Esophagus muscularis mucosa (tissue), 4 donors: ENCODE results near the gene NXN. TPM values are rescaled to one million over a fixed set of nuclear protein-coding genes. Genes with fewer than 3 reads are reported as not detected.
A peak's percentile ranks its signal among the peaks of the same experiment; 100 is the strongest.
"Not testable (repeated sequence)": the region's sequence is repeated elsewhere in the genome, so short reads cannot be mapped to it uniquely, and the experiment has no call there.

Experiments used
- DNase-seq: peaks from one replicate; pipeline ENCODE4 v3.0.0-alpha.2; 2017; ENCODE audit errors: extremely low spot score
- H3K27ac ChIP-seq, 4 donors: fragments of 200-600 bp; sonication (generic); replicated peaks in 1 of 4; 1 replicate in 3 of 4; 2 replicates in 1 of 4; pipeline ENCODE4 v1.5.1; 2016 to 2019; ENCODE audit warnings: mild to moderate bottlenecking in 1 of 4
- H3K27me3 ChIP-seq, 4 donors: fragments of 200-600 bp; sonication (generic); one replicate each; pipeline versions ENCODE4 v1.5.1 to v1.6.0; 2016 to 2019
- H3K36me3 ChIP-seq, 4 donors: fragments of 200-600 bp; sonication (generic); one replicate each; pipeline ENCODE4 v1.5.1; 2016 to 2019
- H3K4me1 ChIP-seq, 4 donors: fragments of 200-600 bp; sonication (generic); one replicate each; pipeline ENCODE4 v1.5.1; 2016 to 2019
- H3K4me3 ChIP-seq, 4 donors: fragments of 200-600 bp; sonication (generic); 1 replicate in 2 of 4; 2 replicates in 2 of 4; pipeline ENCODE4 v1.5.1; 2016 to 2019; ENCODE audit warnings: mild to moderate bottlenecking in 4 of 4, moderate library complexity in 1 of 4
- H3K9me3 ChIP-seq, 4 donors: fragments of 200-600 bp; sonication (generic); 1 replicate in 3 of 4; 2 replicates in 1 of 4; pipeline ENCODE4 v1.5.1; 2016 to 2019
- EP300 ChIP-seq: sonication (generic); formaldehyde crosslinking; IDR thresholded peaks from one replicate; pipeline ENCODE4 v1.6.1; 2017; ENCODE audit warnings: antibody characterized with exemption
- POLR2A ChIP-seq: fragments of 450-650 bp; IDR thresholded peaks from one replicate; pipeline ENCODE4 v1.6.1; 2017; ENCODE audit warnings: antibody characterized with exemption, moderate library complexity, mild to moderate bottlenecking, low read depth
- POLR2AphosphoS5 ChIP-seq, 2 donors: sonication (generic); formaldehyde crosslinking; IDR thresholded peaks; one replicate each; pipeline ENCODE4 v1.6.1; 2017; ENCODE audit warnings: antibody characterized with exemption in 2 of 2
- WGBS: methylation state at CpG from one replicate; pipeline ENCODE4 v1.1.5; 2018; 5-methylcytosine and 5-hydroxymethylcytosine counted together
- intact Hi-C: fragments of 100-400 bp; cut with DNase I; formaldehyde crosslinking; loops from one replicate; pipeline ENCODE4 v1.15.1; 2023
- total RNA-seq, 4 donors: library from RNA; depleted of rRNA; stranded (reverse); fragments of >200 nt; gene quantifications; one replicate each; pipeline versions ENCODE4 v1.1.0 to v1.2.1, GENCODE V29; 2016
- TF ChIP-seq, protein P1 (sequence below), 3 experiments: fragments of 200-600 bp in 2 of 3; fragments of 450-650 bp in 1 of 3; sonication (generic) in 2 of 3; IDR thresholded peaks; one replicate each; pipeline ENCODE4 v1.5.1; 2017 to 2019; ENCODE audit warnings: antibody characterized with exemption in 3 of 3, mild to moderate bottlenecking in 2 of 3, moderate library complexity in 1 of 3

The NXN gene
- total RNA-seq, 4 donors from 2014 or later = 37.0 to 65.6 (median 49.8) TPM

- 68% methylated on average over 13 of the region's 13 CpGs for WGBS
- Histone ChIP-seq H3K36me3 (peaks cover 0 to 4% (median 0%) of the 10 kb centered on the region in 4 donors), H3K27ac (peak overlapping the region; percentile 79 to 92 (median 88)), H3K27me3 (no peaks in the 10 kb centered on the region), H3K4me3 (no peak overlapping the region), H3K4me1 (peaks cover 29 to 59% (median 53%) of the 10 kb centered on the region in 4 donors), H3K9me3 (no peaks in the 10 kb centered on the region)
- TF ChIP-seq POLR2AphosphoS5 (IDR thresholded peaks at IDR 0.05) (no peak), EP300 (no peak), POLR2A (no peak)
- TF ChIP-seq, protein P1, sequence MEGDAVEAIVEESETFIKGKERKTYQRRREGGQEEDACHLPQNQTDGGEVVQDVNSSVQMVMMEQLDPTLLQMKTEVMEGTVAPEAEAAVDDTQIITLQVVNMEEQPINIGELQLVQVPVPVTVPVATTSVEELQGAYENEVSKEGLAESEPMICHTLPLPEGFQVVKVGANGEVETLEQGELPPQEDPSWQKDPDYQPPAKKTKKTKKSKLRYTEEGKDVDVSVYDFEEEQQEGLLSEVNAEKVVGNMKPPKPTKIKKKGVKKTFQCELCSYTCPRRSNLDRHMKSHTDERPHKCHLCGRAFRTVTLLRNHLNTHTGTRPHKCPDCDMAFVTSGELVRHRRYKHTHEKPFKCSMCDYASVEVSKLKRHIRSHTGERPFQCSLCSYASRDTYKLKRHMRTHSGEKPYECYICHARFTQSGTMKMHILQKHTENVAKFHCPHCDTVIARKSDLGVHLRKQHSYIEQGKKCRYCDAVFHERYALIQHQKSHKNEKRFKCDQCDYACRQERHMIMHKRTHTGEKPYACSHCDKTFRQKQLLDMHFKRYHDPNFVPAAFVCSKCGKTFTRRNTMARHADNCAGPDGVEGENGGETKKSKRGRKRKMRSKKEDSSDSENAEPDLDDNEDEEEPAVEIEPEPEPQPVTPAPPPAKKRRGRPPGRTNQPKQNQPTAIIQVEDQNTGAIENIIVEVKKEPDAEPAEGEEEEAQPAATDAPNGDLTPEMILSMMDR (IDR thresholded peaks at IDR 0.05) = no peak
- no peak for DNase-seq
- intact Hi-C loops = no loop called here
Measured at GRCh38 chr17:867896-868489, 111.6 kb downstream of the NXN start.

DNA sequence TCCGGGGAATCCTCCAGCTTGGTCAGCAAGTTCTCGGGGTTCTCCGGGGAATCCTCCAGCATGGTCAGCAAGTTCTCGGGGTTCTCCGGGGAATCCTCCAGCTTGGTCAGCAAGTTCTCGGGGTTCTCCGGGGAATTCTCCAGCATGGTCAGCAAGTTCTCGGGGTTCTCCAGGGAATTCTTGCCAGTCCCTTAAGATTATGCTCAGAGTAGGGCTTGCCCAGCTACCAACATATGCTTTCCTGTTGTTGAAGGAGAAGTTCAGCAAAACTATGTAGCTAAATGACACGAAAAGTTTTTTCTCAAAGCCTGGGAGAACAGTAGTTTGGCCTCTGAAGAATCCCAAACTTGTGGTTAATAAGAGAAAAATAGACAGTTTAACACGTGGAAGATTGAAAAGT lies 112.3 kb downstream of the NXN start:
- H3K27ac ChIP-seq = peak overlapping the region; percentile 79 to 92 (median 88)

GRCh38 chr17:866568-867103 lies 112.9 kb downstream of the NXN start:
- DNase-seq = no peak
- WGBS = 66% methylated on average over 5 of the region's 9 CpGs
- H3K4me1 ChIP-seq = peaks cover 29 to 58% (median 43%) of the 10 kb centered on the region in 4 donors
- no peaks in the 10 kb centered on the region for H3K27me3 ChIP-seq
- H3K36me3 ChIP-seq = peaks cover 0 to 4% (median 0%) of the 10 kb centered on the region in 4 donors
- intact Hi-C loops = no loop called here
- TF ChIP-seq POLR2A = no peak
- no peak for TF ChIP-seq POLR2AphosphoS5 (IDR thresholded peaks at IDR 0.05)
- TF ChIP-seq EP300 = no peak
- TF ChIP-seq, protein P1 (IDR thresholded peaks at IDR 0.05) = no peak
- H3K9me3 ChIP-seq = no peaks in the 10 kb centered on the region
- H3K4me3 ChIP-seq = no peak overlapping the region
- no peak overlapping the region for H3K27ac ChIP-seq

More for the DNA sequence above, 112.3 kb downstream of the NXN start:
- H3K4me1 ChIP-seq = peaks cover 29 to 61% (median 49%) of the 10 kb centered on the region in 4 donors
- intact Hi-C loops, H3K4me3 ChIP-seq, DNase-seq, H3K27me3 ChIP-seq, H3K9me3 ChIP-seq, H3K36me3 ChIP-seq: not testable (repeated sequence)
- WGBS = 77% methylated on average over 2 of the region's 10 CpGs

GRCh38 chr17:864315-864714 lies 115.3 kb downstream of the NXN start:
- Histone ChIP-seq H3K4me3 (no peak overlapping the region), H3K4me1 (peaks cover 15 to 44% (median 30%) of the 10 kb centered on the region in 4 donors), H3K27ac (no peak overlapping the region), H3K9me3 (no peaks in the 10 kb centered on the region), H3K27me3 (no peaks in the 10 kb centered on the region), H3K36me3 (peaks cover 0 to 4% (median 0%) of the 10 kb centered on the region in 4 donors)
- 58% methylated on average over 8 of the region's 8 CpGs for WGBS
- intact Hi-C loops = no loop called here
- no peak for TF ChIP-seq POLR2AphosphoS5 (IDR thresholded peaks at IDR 0.05)
- no peak for DNase-seq

DNA sequence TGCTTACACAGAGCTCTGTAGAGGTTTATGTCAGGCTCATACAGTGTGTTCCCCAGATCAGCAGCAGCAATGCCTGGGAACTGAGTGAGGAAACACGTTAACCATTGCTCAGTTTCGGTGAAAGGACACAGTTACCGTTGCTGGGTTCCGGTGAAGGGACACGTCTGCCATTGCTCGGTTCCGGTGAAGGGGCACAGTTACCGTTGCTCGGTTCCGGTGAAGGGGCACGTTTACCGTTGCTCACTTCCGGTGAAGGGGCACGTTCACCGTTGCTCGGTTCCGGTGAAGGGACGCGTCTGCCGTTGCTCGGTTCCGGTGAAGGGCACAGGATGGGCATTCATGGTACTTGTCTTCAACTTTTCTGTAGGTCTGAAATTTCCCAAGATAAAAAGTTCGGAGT lies 115.7 kb downstream of the NXN start:
- Histone ChIP-seq H3K9me3 (no peaks in the 10 kb centered on the region), H3K27ac (no peak overlapping the region), H3K4me1 (peaks cover 11 to 44% (median 30%) of the 10 kb centered on the region in 4 donors), H3K4me3 (no peak overlapping the region), H3K36me3 (peaks cover 0 to 4% (median 0%) of the 10 kb centered on the region in 4 donors), H3K27me3 (no peaks in the 10 kb centered on the region)
- DNase-seq = no peak
- no peak for TF ChIP-seq POLR2AphosphoS5 (IDR thresholded peaks at IDR 0.05)
- TF ChIP-seq, protein P1 (IDR thresholded peaks at IDR 0.05) = no peak
- intact Hi-C loops = no loop called here
- 86% methylated on average over 23 of the region's 23 CpGs for WGBS
